Measurements from ENCODE around the gene CHODL.

DNA sequence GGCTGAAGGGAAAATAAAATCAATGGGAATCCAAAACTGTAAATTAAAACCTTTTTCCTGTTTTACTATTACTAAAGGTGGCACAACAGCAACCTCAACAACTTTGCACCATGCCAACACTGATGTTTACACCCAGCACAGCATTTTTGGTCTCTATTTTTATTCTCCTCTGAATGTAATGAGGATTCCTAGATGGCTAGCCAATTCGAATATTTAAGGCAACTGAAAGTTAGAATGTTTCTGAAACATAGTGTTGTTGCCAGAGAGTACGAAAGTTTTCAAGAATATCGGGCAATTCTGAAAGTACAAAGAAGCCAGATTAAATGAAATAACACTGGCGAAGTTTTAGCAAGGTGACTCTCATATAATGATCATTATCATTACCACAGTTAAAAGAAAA is 40.7 kb downstream of the CHODL start:
- TF ChIP-seq CTCF (IDR thresholded peaks at IDR 0.05; ENCODE audit: insufficient read depth, low read depth, low read length) (no peak), EZH2 (IDR thresholded peaks at IDR 0.05; ENCODE audit: insufficient read depth, low read length) (no peak)
